Activated CD4-positive, alpha-beta T cell treated with anti-CD3 and anti-CD28 coated beads, Interleukin-2, amount 50 U/mL, for 1 hour (primary cell): ENCODE data around the gene ADAMTSL1.

Source experiments
- DNase-seq: peaks from one replicate; pipeline ENCODE4 v3.0.0-alpha.2; 2020

ADAMTSL1 gene

DNA sequence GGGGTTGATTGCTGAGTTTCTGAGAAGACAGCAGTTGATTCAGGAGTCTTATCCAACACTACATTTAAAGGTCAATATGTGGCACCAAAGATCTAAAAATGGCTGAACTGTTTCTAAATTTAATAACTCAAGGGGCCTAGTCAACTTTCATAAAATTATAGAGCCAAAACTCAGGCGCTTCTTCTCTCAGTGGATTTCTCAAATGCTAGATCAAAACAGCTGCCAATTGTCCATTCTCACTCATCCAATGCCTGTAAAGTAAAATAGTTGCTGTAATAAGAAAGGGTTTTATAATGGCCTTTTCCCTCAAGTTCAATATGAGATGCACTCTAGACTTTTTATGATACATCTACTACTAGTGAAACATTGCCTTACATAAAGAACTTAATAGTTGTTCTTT is 26.5 kb downstream of the ADAMTSL1 start:
- no peak for DNase-seq

DNA sequence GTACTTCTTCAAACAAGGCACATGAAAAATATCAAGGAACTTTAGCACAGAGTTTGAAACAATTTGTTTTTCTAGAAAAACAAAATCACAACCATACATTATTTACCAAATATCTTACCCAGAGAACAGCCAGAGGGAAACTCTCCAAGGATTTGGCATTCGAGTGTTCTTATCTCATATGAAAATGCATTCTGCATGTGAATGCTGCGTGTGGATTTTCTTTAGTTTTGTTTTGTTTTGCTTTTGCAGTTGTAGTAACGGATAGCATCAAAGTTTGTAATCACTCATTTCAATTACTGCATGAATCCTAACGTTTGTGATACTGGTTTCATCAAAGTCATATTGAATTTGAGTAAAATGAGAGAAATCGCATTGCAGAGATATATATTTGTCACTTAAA is 28.0 kb downstream of the ADAMTSL1 start:
- no peak for DNase-seq

DNA sequence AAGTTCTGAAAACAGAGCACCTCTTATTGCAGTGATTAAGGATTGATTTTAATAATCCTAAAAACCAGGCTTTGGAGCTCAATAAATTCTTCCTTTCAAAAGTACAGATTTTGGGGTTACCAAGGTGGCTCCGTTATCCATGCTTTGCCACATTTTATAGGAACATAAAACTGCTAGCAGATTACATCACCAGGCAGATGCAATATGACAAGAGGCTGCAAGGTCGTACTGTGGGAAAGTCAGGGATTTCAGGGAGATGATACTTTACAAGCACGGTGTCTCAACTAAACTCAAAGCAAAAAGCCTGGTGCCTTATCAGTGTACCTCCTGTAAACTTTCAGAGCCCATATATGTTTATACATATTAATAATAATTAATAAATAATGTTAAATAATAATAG is 28.6 kb downstream of the ADAMTSL1 start:
- no peak for DNase-seq

DNA sequence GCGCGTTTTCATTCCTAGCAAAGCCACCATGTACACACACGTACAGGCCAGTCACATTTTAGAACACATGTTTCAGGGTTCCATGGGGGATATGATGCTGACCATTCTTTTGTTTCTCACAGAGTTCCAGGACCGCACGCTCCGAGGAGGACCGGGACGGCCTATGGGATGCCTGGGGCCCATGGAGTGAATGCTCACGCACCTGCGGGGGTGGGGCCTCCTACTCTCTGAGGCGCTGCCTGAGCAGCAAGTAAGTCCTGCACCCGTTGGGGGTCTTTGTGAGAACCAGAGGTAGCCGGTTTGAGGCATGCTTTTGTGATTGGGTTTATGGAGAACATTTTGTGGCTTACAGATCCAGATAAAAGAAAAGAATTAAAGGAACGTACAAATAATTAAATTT is 30.8 kb downstream of the ADAMTSL1 start:
- DNase-seq, result no peak

DNA sequence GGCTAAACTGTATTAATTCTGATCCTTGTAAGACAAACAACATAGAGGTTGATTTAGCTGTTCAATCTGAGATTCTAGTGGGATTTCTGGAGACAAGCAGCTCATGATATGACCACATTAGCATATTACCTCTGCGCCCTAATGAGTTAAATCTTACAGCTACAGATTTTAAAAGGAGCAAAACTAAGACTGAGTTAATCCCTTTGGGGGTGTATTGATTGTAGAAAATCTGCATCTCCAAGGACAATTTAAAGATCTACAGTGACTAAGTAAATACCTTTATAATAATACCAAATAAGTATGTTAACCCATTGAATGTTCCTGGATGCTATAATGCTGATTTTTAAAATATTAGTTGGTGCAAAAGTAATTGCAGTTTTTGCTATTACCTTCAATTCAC is 33.2 kb downstream of the ADAMTSL1 start:
- DNase-seq, result no peak

DNA sequence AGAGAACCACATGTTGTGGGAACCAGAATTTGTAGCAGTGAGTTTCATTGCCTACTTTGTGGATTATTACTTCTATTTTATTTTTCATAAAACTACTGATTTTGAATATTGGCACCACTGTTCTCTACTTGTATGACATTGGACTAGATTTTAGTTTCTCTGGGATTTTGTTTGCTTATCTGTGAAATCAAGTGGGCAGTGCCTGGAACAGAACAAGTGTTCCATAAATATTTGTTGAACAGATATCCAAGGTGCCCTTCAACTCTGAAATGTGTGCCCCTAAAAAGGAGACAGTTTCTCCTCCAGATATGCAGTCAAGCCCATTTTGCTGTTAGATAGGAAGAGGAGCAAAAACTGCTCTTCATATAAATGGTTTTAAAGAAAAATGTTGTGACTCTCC is 42.6 kb downstream of the ADAMTSL1 start:
- no peak for DNase-seq

DNA sequence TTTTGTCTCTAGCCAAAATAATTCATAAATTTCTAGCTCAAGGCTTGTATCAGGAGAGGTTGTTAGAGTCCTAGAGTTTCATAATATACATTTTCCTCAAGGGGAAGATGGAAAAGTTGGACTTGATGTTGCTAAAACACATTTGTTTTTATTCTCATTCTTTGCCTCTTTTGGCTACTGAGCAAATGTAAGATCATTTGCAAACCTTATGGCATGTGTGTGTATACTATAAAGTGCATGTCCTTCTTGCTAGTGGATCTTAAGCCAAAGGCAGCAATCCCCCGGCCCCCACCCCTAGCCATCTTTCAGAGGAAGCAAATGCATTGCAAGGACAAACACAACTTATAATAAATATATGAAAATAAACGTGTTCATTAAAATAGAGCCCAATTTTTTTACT is 43.0 kb downstream of the ADAMTSL1 start:
- no peak for DNase-seq

DNA sequence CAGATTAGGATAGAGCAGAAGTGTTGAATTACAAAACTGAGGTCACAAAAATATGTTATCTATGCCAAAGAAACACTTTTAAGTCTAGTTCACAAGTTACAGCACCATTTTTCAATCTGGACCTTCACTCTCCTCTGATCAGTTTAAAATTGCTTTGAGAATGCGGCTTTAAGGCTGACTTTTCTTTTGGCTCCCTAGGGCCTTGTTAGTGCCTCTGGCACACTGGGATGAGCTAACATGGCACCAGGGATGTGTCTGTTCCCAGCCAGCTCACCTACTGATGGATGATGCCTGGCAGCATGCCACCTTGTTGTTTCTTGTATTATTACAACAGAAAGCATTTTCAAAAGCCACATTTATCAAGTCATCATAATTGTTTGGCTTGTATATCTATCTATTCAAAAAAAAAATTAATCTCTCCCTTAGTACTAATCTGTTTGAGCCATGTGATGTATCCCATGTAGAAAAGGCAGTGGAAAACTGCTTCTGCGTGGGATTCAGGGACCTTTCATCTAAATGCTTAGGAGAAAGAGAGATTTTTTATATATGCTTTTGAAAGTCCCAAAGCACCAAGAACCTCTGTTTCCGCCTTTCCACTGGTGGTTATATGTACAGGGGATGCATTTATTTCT is 46.6 kb downstream of the ADAMTSL1 start:
- no peak for DNase-seq

DNA sequence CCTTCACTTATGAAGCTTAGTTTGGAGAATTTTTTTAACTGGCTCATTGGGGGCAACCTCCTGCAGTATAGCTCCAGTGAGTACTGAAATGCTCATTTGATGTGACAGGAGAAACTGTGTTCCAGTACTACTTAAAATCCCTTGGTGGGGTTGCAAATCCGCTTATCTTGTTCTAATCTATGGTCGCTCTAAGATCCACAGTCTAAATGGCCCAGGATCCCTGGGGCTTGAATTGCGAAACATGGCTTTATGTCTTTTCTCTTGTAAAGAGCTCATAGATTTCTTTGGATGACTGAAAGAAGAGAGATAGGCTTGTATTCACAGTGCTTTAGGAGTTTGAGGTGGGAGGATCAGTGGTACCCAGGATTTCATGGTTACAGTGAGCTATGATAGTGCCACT is 52.7 kb downstream of the ADAMTSL1 start:
- no peak for DNase-seq

DNA sequence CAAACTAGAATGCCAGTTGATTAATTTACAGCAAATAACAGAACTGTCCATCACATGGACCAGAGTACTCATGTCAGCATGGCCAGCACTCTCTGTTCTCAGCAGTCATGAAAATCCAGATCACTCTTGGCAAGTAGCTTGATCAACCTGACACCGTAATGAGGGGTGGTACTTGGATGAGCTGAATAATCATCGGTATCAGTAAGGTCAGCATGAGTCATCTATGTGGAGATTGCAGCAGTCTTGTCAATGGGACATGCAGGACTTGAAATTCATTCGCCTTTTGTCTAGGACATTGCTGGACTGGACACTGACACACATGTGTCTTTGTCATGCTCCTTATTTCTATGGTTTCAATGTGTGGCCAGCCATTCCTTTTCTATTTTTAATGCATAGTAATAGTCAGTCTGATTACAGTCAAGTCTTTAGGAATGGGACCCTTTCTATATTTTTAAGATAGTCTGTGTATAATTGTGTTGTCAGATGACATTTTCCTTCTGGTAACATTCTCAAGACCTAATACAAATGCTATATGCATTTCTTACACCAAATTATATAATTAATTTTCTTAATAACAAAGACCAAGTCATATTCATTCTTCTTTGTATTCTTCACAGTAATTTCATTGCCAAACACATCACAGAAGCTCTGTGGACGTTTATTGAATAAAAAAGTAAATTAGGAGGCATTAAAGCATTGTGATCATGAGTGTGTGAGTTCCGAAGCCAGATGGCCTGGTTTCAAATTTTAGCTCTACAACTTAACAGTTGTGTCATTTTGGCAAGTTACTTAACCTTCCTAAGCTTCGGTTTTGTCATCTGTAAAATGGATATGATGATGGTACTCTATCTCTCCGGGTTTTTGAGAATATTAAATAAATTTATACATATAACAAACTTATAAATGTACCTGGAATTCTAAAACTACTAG is 57.4 kb downstream of the ADAMTSL1 start:
- no peak for DNase-seq

DNA sequence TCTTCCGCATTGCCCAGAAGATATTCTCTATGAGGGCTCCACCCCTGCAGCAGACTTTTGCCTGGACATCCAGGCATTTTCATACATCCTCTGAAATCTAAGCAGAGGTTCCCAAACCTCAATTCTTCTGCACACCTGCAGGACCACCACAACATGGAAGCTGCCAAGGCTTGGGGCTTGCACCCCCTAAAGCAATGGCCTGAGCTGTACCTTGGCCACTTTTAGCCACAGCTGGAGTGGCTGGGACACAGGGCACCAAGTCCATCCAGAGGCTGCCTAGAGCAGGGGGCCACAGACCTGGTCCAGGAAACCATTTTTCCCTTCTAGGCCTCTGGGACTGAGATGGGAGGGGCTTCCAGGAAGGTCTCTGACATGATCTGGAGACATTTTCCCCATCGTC is 60.7 kb downstream of the ADAMTSL1 start:
- no peak for DNase-seq

DNA sequence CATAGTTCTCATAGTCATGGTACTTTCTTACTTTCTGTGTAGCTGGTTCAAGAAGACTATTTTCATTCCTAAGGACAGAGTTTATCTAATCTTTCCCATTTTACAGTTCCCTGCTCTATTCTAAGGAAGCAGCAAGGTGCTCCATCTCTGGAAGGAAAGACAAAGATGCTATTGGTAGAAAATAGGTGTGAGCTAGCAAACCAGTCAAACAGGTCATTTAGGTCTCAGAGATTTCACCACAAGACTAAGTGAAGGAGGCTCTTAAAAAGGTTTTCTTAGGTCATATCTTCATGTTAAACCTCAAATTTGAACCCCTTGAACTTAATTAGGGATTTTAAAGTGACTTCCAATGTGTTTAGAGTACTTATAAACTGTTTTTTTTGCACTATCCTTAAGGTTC is 62.6 kb downstream of the ADAMTSL1 start:
- no peak for DNase-seq

DNA sequence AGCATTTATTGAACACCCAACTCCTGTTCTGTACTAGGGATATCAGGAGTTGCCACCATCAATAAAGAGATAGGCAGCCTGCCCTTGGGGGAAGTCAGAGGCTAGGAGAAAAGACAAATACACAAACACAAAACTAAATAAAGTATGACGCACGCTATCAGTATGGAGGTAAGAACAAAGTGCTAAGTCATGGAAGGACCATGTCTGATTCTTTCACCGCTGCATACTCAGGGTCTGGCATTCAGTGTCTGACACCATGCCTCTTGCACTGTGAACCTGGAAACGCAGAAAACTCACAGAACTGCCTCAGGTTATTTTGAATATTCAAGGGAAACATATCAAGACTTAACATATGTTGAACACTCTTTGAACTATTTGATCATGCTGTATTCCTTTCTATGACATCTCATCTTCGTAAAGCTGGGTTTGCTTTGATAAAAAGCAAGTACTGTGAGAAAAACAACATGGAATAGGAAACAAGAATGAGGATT is 65.3 kb downstream of the ADAMTSL1 start:
- DNase-seq, result no peak

DNA sequence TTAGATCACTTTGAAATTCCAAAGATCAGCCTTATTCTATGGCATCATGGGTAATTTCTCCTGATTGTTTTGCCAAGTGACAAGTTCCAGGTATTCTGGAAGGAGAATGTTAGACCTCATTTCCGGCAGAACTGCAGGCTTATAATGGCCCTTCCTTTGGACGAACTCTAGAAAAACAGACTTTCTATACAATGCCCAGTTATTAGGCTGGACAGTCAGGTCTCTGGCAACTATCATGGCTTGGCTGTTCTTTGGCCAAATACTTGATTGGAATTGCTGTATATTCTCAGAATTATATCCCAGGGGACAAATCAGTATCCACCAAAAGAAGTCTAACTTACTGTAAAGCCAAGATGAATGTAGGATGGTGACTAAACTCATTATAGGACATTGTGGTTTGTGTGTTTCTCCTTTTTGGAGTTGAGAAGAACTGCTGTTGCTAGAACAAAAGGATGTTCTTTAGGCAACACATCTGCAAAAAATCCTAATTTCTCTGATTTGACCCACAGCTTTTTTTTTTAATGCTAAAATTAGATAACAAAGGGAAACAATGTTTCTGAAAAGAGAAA is 69.0 kb downstream of the ADAMTSL1 start:
- DNase-seq, result no peak

DNA sequence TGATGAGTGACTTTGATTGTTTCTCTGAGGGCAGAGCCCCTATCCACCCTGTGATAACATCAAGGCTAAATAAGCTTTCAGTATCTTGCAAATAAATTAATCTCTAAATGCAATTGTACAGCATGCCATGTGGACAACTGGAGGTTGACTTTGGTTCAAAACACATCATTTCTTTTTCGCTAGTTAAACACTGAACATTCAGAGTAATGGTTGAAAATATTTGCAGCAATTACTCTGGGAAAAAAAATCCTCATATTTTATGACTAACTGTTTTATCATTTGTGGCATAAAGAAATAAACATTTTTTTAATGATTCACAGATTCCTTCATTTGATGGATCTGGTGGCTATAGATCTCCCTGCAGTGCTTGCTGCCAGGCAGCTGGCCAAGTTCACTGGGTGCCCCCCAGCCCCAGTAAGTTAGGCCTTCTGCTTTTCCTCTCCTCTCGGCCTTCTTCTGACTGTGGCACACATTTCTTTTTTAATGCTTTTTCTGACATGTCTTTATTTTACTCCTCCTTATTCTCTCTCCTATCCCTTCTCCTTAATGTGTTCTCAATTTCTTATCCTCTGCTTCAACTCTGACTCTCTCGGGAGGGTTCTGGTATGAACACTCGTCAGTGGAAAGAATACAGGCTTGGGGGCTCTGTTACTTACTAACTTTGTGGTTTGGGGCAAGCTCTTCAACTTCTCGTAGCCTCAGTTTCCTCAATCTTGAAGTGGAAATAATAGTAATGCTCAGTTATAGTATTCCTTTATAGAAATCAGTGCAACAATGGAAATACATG is 69.6 kb downstream of the ADAMTSL1 start:
- no peak for DNase-seq

DNA sequence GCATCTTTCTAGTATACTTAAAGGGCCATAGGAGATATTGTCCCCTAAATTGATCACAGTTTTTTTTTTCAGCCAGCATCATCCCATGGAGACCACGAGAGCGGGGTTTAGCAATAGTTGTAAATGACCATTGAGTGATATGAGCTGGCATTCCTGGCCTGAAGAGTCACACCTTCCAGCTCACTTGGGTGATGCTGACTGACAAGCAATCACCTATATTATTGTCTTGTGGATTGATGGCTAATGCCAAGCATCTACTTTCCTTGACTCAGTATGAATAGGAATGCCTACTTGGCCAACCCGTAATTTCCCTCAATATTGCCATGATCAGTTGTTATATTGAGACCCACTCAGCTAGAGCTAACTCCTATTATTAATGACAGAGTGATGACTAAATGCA is 70.5 kb downstream of the ADAMTSL1 start:
- DNase-seq, result no peak

DNA sequence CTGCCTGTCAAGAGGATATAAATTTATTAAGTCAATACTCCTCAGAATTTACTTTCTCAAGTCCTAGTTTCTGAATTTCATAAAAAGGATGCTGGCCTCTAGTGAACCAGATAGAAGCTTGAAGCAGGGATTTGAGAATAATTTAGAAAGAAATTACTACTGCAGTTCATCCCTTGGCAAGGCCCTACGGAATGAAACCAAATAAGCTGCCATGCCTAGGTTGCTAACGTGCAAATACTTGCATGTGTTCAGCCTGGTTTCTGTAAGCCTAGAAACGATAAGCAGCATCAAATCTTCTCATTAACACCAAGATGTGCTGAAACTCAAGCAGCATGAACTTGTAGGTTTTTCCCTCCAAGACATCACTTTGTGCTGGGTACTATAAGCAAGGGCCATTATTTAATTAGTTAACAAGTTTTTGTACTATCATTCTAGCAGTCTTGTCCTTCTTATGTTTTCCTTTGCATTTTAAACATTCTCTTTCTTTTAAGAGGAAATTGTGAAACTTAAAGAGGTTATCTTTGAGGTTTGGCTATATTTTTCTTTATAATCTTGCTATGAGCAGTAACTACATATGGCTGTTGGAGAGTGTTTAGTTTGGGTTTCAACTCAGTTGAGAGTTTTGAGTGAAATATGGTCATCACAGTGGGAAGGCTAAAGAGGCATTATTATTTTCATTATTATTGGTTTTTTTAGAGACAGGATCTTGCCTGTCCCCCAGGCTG is 71.8 kb downstream of the ADAMTSL1 start:
- no peak for DNase-seq

DNA sequence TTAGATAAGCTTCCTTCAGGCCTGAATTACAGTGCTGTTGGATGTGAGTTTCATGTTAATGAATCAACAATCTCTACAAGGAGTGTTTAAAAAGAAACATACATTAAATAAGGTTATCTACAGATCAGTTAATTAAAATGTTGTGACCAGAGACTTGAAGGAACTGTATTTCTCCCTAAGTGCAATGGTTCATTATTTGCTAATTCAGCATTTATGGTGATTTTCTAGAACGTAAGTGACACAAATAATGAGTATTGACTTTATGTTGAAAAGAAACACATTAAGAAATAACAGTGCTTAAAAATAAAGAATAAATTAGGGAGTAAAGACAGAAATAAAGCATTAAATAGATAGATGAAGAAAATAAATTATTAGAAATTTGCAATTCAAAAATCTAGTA is 74.5 kb downstream of the ADAMTSL1 start:
- no peak for DNase-seq

DNA sequence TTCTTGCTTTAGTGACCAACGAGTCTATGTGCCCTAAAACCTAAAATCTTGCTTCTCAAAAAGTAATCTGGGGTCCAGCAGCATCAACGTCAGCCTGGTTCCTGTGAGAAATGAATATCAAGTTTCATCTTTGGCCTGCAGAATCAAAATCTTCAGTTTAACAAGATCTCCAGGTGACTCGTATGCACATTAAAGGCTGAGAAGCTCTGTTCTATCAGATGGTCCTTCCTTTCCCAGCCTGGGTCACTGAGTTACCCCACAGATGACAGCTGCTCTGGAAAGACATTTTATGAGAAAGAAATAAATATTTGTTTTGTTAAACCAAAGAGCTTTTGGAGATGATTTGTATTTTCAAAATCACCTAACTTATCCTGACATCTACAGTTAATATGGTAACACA is 75.8 kb downstream of the ADAMTSL1 start:
- DNase-seq, result no peak

DNA sequence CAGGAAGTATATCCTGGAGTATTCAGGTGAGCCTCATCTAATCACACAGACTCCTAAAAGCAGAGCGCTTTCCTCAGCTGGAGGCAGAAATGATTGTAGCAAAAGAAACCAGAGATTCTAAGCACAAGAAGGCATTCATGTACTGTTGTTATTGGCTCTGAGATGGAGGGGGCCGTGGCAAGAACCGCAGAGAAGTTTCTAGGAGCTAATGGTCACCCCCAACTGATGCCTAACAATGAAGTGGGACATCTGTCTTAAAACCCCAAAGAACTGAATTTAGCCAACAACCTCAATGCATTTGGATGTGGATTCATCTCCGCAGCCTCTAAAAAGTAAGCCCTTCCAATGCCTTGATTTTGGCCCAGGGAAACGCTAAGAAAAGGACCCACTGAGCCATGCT is 76.3 kb downstream of the ADAMTSL1 start:
- DNase-seq, result no peak

DNA sequence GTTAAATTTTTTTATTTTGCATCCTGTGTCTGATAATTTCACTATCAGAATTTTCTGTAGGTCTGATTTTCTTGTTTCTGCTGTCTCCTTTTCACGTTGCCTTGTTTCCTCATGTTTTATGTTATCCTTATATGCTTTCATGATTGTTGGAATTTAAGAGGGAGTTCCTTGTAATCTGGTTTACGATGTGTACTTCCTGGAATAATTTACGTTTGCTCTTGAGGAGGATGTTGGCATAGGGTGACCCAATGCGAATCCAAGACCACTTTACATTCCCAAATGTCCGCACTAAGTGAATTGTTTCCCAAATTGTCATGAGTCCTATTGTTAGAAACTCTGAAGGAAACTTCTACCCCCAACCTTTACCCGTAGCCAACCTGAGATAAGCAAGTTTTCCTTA is 80.3 kb downstream of the ADAMTSL1 start:
- no peak for DNase-seq

DNA sequence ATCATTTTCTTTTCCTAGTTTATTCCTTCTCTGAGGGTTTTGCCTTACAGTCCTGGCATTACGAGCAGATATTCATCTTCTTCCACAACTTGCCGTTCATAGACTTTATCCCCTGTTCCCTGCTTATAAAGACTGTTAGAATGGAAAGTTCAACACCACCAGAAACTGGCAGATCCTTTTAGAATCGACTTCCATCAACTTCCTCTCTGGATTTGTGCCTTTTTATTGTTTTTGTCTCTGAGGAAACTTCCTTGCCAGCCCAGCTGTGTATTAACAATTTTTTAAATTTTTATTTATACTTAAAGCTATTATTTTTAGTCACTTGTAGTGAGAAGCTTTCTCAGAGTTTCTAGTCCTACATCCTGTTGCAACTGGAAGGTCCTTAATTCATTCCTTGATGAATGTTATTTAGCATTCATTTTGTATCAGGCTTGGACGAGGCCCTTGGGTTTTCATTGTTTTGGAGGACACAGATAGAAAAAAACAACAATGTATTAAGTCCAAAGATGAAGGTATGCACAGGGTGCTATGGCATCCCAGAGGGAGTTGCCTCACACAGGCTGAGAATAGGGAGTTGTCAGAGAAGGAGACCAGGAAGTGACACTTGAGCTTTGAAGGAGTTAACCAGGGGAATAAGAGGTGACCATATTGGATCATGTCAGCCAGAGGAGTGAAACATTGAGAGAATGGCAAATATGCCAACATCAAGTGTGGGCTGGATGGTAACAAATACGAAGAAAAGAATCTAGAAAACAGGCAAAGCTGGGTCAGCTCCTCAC is 81.3 kb downstream of the ADAMTSL1 start:
- DNase-seq, result no peak
